ENCODE measurements around the gene RBM42.

GRCh38 chr19:35612224-35612558 lies 16.6 kb upstream of the RBM42 start:
- no peak for TF ChIP-seq CTCF (IDR thresholded peaks at IDR 0.05)
- no peak for TF ChIP-seq POLR2A (IDR thresholded peaks at IDR 0.05)

Data from Peyer's patch (tissue), 4 donors.